HepG2 (cell line): ENCODE measurements around the gene BCL2L13. TPM values are rescaled to one million over a fixed set of nuclear protein-coding genes. Genes with fewer than 3 reads are reported as not detected.
A peak's percentile ranks its signal among the peaks of the same experiment; 100 is the strongest.

Experiments used
- ARNT ChIP-seq: fragments of 450-650 bp; IDR thresholded peaks from 2 replicates; pipeline ENCODE4 v1.6.1; 2017
- BRCA1 ChIP-seq: sonication (generic); formaldehyde crosslinking; IDR thresholded peaks from 2 replicates; pipeline ENCODE4 v1.4.0; 2020; ENCODE audit warnings: missing genetic modification reagents
- CCDC6 ChIP-seq: sonication (generic); formaldehyde crosslinking; IDR thresholded peaks from 2 replicates; pipeline ENCODE4 v1.8.1; 2022; ENCODE audit warnings: mild to moderate bottlenecking, missing genetic modification reagents, moderate library complexity
- ELK4 ChIP-seq: sonication (generic); formaldehyde crosslinking; IDR thresholded peaks from 2 replicates; pipeline ENCODE4 v1.9.0; 2021; ENCODE audit warnings: missing genetic modification reagents, borderline replicate concordance
- HNRNPK ChIP-seq: fragments of 200-400 bp; formaldehyde crosslinking; IDR thresholded peaks from 2 replicates; pipeline ENCODE4 v1.6.1; 2018; ENCODE audit warnings: low read length, low read depth, moderate library complexity, mild to moderate bottlenecking; ENCODE audit not compliant: poor library complexity, severe bottlenecking
- NR2C2 ChIP-seq: sonication (generic); formaldehyde crosslinking; IDR thresholded peaks from 2 replicates; pipeline ENCODE4 v1.4.0; 2020; ENCODE audit warnings: missing genetic modification reagents, mild to moderate bottlenecking, moderate library complexity, borderline replicate concordance
- TEAD3 ChIP-seq: optimal IDR thresholded peaks from 2 replicates; pipeline ENCODE3; 2016; ENCODE audit warnings: borderline replicate concordance
- ZBTB40 ChIP-seq, 2 experiments: fragments of 450-650 bp in 1 of 2; sonication (generic) in 1 of 2; formaldehyde crosslinking in 1 of 2; IDR thresholded peaks; 2 replicates each; pipeline versions ENCODE4 v1.6.1 to v1.8.0; 2016 to 2022; ENCODE audit warnings: antibody characterized with exemption in 1 of 2, mild to moderate bottlenecking in 1 of 2, missing genetic modification reagents in 1 of 2
- ZNF280B ChIP-seq: sonication (generic); formaldehyde crosslinking; IDR thresholded peaks from 2 replicates; pipeline ENCODE4 v1.5.0; 2020; ENCODE audit warnings: missing genetic modification reagents, mild to moderate bottlenecking, borderline replicate concordance
- ZNF724P ChIP-seq: sonication (generic); formaldehyde crosslinking; IDR thresholded peaks from 2 replicates; pipeline ENCODE4 v1.8.0; 2022; ENCODE audit warnings: missing genetic modification reagents, borderline replicate concordance
- ZUFSP ChIP-seq: sonication (generic); formaldehyde crosslinking; IDR thresholded peaks from 2 replicates; pipeline ENCODE4 v1.9.0; 2021; ENCODE audit warnings: missing genetic modification reagents, mild to moderate bottlenecking, borderline replicate concordance
- polyA plus RNA-seq, 8 experiments: library from polyadenylated mRNA; depleted of rRNA in 3 of 8; stranded (reverse) in 7 of 8; unstranded in 1 of 8; fragments of >200 nt; fragmentation: Illumina TruSeq in 4 of 8; extraction: Trizol in 4 of 8; gene quantifications; 2 replicates each; pipeline versions ENCODE4 v1.2.1 to v1.2.3, GENCODE V29; 2011 to 2016; ENCODE audit warnings: low read depth in 4 of 8, missing spikeins in 1 of 8, mixed read lengths in 1 of 8; ENCODE audit not compliant: insufficient read depth in 1 of 8
- total RNA-seq, 5 experiments: library from RNA; depleted of rRNA; stranded (reverse); fragments of >200 nt; fragmentation: Illumina TruSeq; extraction: Trizol; gene quantifications; 2 replicates each; pipeline ENCODE4 v1.2.3, GENCODE V29; 2016; ENCODE audit warnings: low read depth in 1 of 5

BCL2L13 gene
- total and polyA plus RNA-seq, 2 of the 13 experiments (the other 11 are each of a cell fraction or from before 2014, with no cell fraction given), result 13.5 to 14.6 TPM

- no peak; the same call in 1 of the 2 replicates for TF ChIP-seq ZBTB40 (IDR thresholded peaks at IDR 0.05)
- TF ChIP-seq ZBTB40 (CRISPR knock-in tag; IDR thresholded peaks at IDR 0.05), result peak; percentile 26; the same call in 1 of the 2 replicates
- no peak for TF ChIP-seq BRCA1
- peak; percentile 76; the same call in 1 of the 2 replicates for TF ChIP-seq NR2C2 (CRISPR knock-in tag)
- TF ChIP-seq HNRNPK, result no peak
- no peak; the same call in 1 of the 2 replicates for TF ChIP-seq ZNF724P
- no peak for TF ChIP-seq ZUFSP (CRISPR knock-in tag)
- peak; percentile 17 for TF ChIP-seq TEAD3
- no peak for TF ChIP-seq ARNT
- TF ChIP-seq CCDC6 (CRISPR knock-in tag), result no peak
- peak; percentile 53; the same call in 1 of the 2 replicates for TF ChIP-seq ZNF280B (CRISPR knock-in tag)
- TF ChIP-seq ELK4 (CRISPR knock-in tag), result no peak
Measured at GRCh38 chr22:17628406-17629172, 10.0 kb upstream of the BCL2L13 start, which contains the start of gene ATP6V1E1 (continued).
